Keratinocyte (primary cell): ENCODE results near the gene AGPAT2. TPM values are rescaled to one million over a fixed set of nuclear protein-coding genes. Genes with fewer than 3 reads are reported as not detected.

Experiments
- DNase-seq: peaks from one replicate; pipeline ENCODE4 v3.0.0-alpha.2; 2011; ENCODE audit warnings: low read depth, missing footprints, low spot score
- FAIRE-seq: peaks from 2 replicates; lab custom pipeline; 2011; peaks lifted over from hg19 to GRCh38; lab: Jason Lieb, UNC
- H2AFZ ChIP-seq: 2 replicates; pipeline ENCODE4 v1.6.0; 2012; ENCODE audit warnings: low read length, control low read depth, inconsistent platforms; ENCODE audit not compliant: control insufficient read depth
- H3K27ac ChIP-seq: 2 replicates; pipeline ENCODE4 v1.5.1; 2011; ENCODE audit warnings: low read length; ENCODE audit not compliant: control insufficient read depth, insufficient read depth
- H3K27me3 ChIP-seq: 3 replicates; pipeline ENCODE4 v1.6.0; 2011; ENCODE audit warnings: low read length; ENCODE audit not compliant: control insufficient read depth, insufficient read depth; ENCODE audit errors: extremely low read depth
- H3K36me3 ChIP-seq, 2 experiments: 2 replicates in 1 of 2; 3 replicates in 1 of 2; pipeline ENCODE4 v1.5.1; 2011; ENCODE audit warnings: low read length in 2 of 2, mild to moderate bottlenecking in 1 of 2; ENCODE audit not compliant: control insufficient read depth in 2 of 2, insufficient read depth in 2 of 2; ENCODE audit errors: extremely low read depth in 1 of 2
- H3K4me1 ChIP-seq: 3 replicates; pipeline ENCODE4 v1.5.1; 2011; ENCODE audit warnings: low read length; ENCODE audit not compliant: control insufficient read depth, insufficient read depth; ENCODE audit errors: extremely low read depth
- H3K4me2 ChIP-seq: 3 replicates; pipeline ENCODE4 v1.6.0; 2011; ENCODE audit warnings: low read depth, low read length; ENCODE audit not compliant: control insufficient read depth, insufficient read depth; ENCODE audit errors: extremely low read depth
- H3K4me3 ChIP-seq, 3 experiments: fragments of 200-600 bp in 1 of 3; sonication (generic) in 1 of 3; 2 replicates in 2 of 3; 3 replicates in 1 of 3; pipeline ENCODE4 v1.5.1; 2011 to 2016; ENCODE audit warnings: low read length in 3 of 3, mild to moderate bottlenecking in 3 of 3, control low read depth in 2 of 3, inconsistent platforms in 1 of 3, low read depth in 1 of 3, mixed read lengths in 1 of 3, mixed run types in 1 of 3, moderate library complexity in 1 of 3; ENCODE audit not compliant: control insufficient read depth in 2 of 3, insufficient read depth in 2 of 3; ENCODE audit errors: extremely low read depth in 1 of 3
- H3K79me2 ChIP-seq: 2 replicates; pipeline ENCODE4 v1.6.0; 2012; ENCODE audit warnings: low read length; ENCODE audit not compliant: control insufficient read depth, insufficient read depth
- H3K9ac ChIP-seq: 3 replicates; pipeline ENCODE4 v1.6.0; 2011; ENCODE audit warnings: low read length; ENCODE audit not compliant: control insufficient read depth, insufficient read depth; ENCODE audit errors: extremely low read depth
- H3K9me1 ChIP-seq: 3 replicates; pipeline ENCODE4 v1.6.0; 2011; ENCODE audit warnings: low read length; ENCODE audit not compliant: control insufficient read depth, insufficient read depth; ENCODE audit errors: extremely low read depth
- H3K9me3 ChIP-seq: 2 replicates; pipeline ENCODE4 v1.5.1; 2012; ENCODE audit warnings: low read depth, low read length; ENCODE audit not compliant: control insufficient read depth
- H4K20me1 ChIP-seq: 3 replicates; pipeline ENCODE4 v1.6.0; 2011; ENCODE audit warnings: low read length; ENCODE audit not compliant: control insufficient read depth, insufficient read depth; ENCODE audit errors: extremely low read depth
- EZH2 ChIP-seq: IDR thresholded peaks from one replicate; pipeline ENCODE4 v1.6.1; 2012; ENCODE audit warnings: inconsistent platforms, mild to moderate bottlenecking, low read length, moderate library complexity
- dilution Hi-C: fragments of 300-500 bp; cut with MboI; formaldehyde crosslinking; loops from one replicate; pipeline ENCODE4 v1.7.0; 2020; ENCODE audit warnings: low sequenced_read_pairs; ENCODE audit not compliant: extremely low pct_ligation_motif_present
- polyA plus RNA-seq, 5 experiments: library from polyadenylated mRNA; depleted of rRNA in 3 of 5; stranded (reverse) in 3 of 5; stranded (forward) in 1 of 5; unstranded in 1 of 5; fragments of >200 nt; gene quantifications; 1 replicate in 1 of 5; 2 replicates in 3 of 5; 3 replicates in 1 of 5; pipeline versions ENCODE4 v1.2.1 to v1.2.3, GENCODE V29; 2011 to 2012; ENCODE audit warnings: missing spikeins in 2 of 5, low read depth in 1 of 5, low replicate concordance in 1 of 5
- TF ChIP-seq, protein P1 (sequence below), 3 experiments: IDR thresholded peaks in 1 of 3; conservative IDR thresholded peaks in 1 of 3; optimal IDR thresholded peaks in 1 of 3; 2 replicates in 2 of 3; 3 replicates in 1 of 3; pipeline versions ENCODE3 to v1.5.1; 2011; ENCODE audit warnings: low read length in 3 of 3, mild to moderate bottlenecking in 3 of 3, moderate library complexity in 2 of 3, control low read depth in 1 of 3, inconsistent platforms in 1 of 3; ENCODE audit not compliant: insufficient read depth in 2 of 3; ENCODE audit errors: extremely low read depth in 1 of 3

The AGPAT2 gene
- polyA plus RNA-seq, 1 donor (not counting 4 experiments of a cell fraction or from before 2014, with no cell fraction given), result 26.5 TPM

DNA sequence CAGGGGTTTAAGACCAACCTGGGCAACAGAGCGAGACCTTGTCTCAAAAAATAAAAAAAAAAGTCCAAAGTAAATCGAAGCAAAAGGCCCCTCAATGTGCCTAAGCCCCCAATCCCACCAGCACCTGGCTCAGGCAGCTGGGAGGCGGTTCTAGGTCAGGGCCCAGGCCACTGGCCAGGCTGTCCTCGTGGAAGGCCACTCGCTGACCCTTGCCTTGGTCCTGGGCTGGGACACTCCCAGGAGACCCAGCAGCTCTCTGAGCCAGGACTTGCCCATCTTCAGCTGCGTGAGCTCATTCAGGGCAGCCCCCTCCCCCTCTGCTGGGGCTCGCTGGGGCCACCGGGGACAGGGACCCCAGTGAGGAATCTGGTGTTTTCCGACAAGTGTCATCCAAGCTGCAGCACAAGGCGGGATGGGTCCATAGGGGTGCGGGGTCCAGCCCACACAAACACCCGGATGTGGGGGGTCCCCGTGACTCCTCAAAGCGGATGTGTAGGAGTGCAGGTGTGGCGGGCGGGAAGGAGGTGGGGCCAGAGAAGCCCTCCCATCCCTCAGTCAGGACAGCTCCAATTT is 4.0 kb downstream of the AGPAT2 start:
- dilution Hi-C loops, result no loop called here
- Histone ChIP-seq H3K9me1 (no peaks in the 10 kb centered on the region), H3K27me3 (no peaks in the 10 kb centered on the region), H3K27ac (no peak overlapping the region), H3K4me3 (no peak overlapping the region), H3K4me2 (no peak overlapping the region), H3K79me2 (peaks cover 15% of the 10 kb centered on the region), H3K36me3 (peaks cover 0 to 3% of the 10 kb centered on the region in 2 experiments), H3K9me3 (no peaks in the 10 kb centered on the region), H2AFZ (no peak overlapping the region), H4K20me1 (peaks cover 7% of the 10 kb centered on the region), H3K9ac (no peak overlapping the region), H3K4me1 (peaks cover 17% of the 10 kb centered on the region)
- DNase-seq (no peak), FAIRE-seq (no peak)
- no peak for TF ChIP-seq EZH2
- TF ChIP-seq, protein P1, sequence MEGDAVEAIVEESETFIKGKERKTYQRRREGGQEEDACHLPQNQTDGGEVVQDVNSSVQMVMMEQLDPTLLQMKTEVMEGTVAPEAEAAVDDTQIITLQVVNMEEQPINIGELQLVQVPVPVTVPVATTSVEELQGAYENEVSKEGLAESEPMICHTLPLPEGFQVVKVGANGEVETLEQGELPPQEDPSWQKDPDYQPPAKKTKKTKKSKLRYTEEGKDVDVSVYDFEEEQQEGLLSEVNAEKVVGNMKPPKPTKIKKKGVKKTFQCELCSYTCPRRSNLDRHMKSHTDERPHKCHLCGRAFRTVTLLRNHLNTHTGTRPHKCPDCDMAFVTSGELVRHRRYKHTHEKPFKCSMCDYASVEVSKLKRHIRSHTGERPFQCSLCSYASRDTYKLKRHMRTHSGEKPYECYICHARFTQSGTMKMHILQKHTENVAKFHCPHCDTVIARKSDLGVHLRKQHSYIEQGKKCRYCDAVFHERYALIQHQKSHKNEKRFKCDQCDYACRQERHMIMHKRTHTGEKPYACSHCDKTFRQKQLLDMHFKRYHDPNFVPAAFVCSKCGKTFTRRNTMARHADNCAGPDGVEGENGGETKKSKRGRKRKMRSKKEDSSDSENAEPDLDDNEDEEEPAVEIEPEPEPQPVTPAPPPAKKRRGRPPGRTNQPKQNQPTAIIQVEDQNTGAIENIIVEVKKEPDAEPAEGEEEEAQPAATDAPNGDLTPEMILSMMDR (optimal IDR thresholded peaks at IDR 0.05 in 1 of 3, IDR thresholded peaks at IDR 0.05 in 1 of 3, conservative IDR thresholded peaks at IDR 0.05 in 1 of 3; ENCODE audit: extremely low read depth in 1 of 3, insufficient read depth in 2 of 3, low read length in 3 of 3), result no peak

DNA sequence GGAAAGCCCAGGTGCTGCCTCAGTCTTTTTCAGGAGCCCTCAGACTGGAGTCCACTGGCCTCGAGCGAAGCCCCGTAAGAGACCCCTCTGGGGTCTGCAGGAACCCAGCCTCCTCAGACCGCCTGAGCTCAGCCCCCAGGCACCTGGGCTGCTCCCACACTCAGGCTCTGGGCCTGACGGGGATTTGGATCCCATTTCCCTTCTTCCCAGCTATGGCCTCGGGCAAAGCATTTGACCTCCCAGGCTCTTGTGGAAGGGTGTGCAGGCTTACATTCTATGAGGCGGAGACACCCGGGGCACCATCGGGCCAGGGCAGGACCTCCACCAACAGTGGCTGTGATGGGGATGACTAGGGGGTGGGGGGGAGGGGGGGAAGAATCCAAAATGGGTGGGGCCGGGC is 4.5 kb downstream of the AGPAT2 start:
- Histone ChIP-seq H3K36me3 (peaks cover 0 to 3% of the 10 kb centered on the region in 2 experiments), H3K4me3 (no peak overlapping the region), H3K9ac (no peak overlapping the region), H3K79me2 (peaks cover 15% of the 10 kb centered on the region), H3K4me2 (no peak overlapping the region), H3K27me3 (no peaks in the 10 kb centered on the region), H3K27ac (no peak overlapping the region), H3K9me3 (no peaks in the 10 kb centered on the region), H4K20me1 (peaks cover 7% of the 10 kb centered on the region), H3K4me1 (peaks cover 17% of the 10 kb centered on the region), H3K9me1 (no peaks in the 10 kb centered on the region), H2AFZ (no peak overlapping the region)
- DNase-seq (no peak), FAIRE-seq (no peak)
- dilution Hi-C loops, result no loop called here
- no peak for TF ChIP-seq EZH2
- TF ChIP-seq, protein P1 (optimal IDR thresholded peaks at IDR 0.05 in 1 of 3, IDR thresholded peaks at IDR 0.05 in 1 of 3, conservative IDR thresholded peaks at IDR 0.05 in 1 of 3; ENCODE audit: extremely low read depth in 1 of 3, insufficient read depth in 2 of 3, low read length in 3 of 3), result no peak
